SKM-1 treated with dmso at 0.1 percent for 144 hours (cell line): ENCODE results near the gene FAM174A.
"Not testable (repeated sequence)": the region's sequence is repeated elsewhere in the genome, so short reads cannot be mapped to it uniquely, and the experiment has no call there.

ENCODE experiments used
- DNase-seq: peaks from one replicate; lab custom pipeline; 2025; ENCODE audit not compliant: unreplicated experiment; lab: John Stamatoyannopoulos, UW

The FAM174A gene

GRCh38 chr5:100575815-100576214 lies 40.6 kb downstream of the FAM174A start:
- DNase-seq: no peak

DNA sequence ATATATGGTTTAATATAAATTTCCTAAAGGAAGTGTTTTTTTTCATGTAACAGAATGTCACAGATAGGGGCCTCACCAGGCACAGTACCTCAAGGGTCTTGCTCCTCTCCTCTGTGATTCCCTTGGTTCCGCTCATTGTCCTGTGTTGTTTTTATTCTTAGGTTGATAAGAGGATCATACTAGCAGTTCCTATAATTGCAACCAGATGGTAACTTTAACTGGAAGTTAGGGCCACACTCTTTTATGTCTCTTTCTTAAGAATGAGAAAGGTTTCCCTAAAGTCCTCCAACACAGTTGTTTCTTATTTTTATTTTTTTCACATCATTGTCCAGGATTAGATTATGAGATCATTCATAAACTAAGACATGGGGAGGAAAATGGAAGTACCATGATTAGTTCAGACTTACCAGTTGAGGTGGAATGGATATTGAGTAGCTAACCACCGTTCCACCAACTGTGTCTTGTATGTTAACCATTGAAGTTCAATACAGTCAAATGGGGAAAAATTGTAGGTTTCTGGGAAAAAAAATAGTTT lies 41.1 kb downstream of the FAM174A start:
- no peak for DNase-seq

GRCh38 chr5:100577506-100577905 lies 42.3 kb downstream of the FAM174A start:
- no peak for DNase-seq

- DNase-seq: no peak
These were observed 48.9 kb downstream of the FAM174A start for GRCh38 chr5:100584069-100584468.

DNA sequence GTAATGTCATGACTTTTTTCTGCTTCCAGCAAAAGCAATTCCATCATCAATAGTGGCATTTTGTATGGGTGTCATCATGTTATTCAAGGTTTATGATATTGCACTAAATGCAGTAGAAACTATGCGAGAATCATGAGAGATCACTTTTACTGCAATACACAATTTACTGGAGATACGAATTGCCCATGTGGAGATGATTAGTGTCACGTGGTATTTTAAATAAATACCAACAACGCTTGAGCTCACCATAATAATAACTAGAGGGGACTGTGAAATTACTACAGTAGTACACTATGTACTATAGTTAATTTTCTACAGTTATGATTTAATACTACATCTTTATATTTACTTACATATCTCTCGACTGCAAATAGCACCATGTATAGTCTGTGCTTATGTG lies 49.7 kb downstream of the FAM174A start:
- no peak for DNase-seq

GRCh38 chr5:100590867-100591266 lies 55.7 kb downstream of the FAM174A start:
- DNase-seq: no peak

- no peak for DNase-seq
These were observed 60.1 kb downstream of the FAM174A start for GRCh38 chr5:100595152-100595811.

DNA sequence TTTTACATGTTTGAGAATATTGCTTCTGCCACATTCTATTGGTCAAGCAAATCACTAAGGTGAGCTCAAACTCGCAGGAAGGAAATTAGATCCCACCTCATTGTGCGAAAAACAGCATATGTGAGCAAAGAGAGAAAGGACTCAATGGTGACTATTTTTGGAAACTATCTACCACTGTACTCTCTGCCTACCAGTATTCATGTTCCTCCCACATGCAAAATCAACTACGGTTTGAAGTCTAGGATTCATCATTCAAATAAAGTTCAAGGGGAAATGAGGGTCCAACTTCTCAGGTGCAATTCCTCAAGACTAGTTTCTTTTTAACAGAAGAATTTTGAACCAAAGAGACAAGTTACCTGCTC lies 60.6 kb downstream of the FAM174A start:
- DNase-seq: no peak

- DNase-seq: no peak
These were observed 63.3 kb downstream of the FAM174A start for GRCh38 chr5:100598446-100598845.

DNA sequence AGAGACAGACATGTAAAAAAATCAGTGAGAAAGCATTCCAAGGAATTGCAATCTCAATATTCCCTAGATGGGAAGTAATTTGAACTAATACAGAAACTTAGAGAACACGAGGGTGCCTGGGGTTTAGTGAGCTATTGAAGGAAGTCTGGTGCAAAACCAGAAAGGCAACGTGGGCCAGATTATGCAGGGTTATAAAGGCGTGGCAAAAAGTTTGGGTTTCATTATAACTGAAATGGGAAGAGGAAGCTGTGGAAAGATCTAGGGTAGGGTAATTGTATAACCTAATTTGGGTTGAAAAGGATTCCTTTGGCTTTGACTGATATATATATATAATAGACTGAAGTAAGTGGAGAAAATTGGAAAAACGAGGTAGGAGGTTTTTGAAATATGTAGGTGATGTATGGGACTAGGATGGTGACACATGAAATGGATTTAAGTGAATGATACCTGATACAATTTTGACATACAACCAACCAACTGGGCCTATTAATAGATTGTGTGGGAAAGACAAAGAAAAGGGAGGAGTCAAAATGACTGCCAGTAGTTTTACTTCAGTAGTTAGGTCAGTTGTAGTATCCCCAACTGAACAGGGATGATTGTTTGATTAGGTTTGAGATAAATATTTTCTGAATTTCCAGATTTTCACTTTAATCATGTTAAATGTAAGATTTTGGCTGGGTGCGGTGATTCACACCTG lies 65.3 kb downstream of the FAM174A start:
- DNase-seq: no peak

GRCh38 chr5:100603141-100603540 lies 68.0 kb downstream of the FAM174A start:
- DNase-seq: no peak

DNA sequence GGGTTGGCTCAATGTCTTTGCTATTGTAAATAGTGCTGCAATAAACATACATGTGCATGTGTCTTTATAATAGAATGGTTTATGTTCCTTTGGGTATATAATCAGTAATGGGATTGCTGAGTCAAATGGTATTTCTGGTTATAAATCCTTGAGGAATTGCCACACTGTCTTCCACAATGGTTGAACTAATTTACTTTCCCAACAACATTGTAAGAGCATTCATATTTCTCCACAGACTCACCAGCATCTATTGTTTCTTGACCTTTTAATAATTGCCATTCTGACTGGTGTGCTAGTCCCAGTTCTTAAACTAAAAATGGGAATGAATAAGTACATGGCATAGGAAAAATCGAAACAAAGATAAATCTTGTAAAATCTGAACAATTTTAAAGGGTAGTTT lies 68.8 kb downstream of the FAM174A start:
- DNase-seq: not testable (repeated sequence)

DNA sequence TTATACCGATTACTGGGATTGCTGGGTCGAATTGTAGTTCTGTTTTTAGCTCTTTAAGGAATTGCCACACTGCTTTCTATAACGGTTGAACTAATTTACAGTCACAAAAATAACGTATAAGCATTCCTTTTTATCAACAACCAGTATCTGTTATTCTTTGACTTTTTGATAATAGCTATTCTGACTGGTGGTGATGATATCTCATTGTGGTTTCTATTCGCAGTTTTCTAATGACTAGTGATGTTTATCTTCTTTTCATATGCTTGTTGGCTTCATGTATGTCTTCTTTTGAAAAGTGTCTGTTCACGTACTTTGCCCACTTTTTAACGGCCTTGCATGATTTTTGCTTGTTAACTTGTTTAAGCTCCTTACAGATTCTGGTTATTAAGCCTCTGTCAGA lies 74.4 kb downstream of the FAM174A start:
- no peak for DNase-seq

DNA sequence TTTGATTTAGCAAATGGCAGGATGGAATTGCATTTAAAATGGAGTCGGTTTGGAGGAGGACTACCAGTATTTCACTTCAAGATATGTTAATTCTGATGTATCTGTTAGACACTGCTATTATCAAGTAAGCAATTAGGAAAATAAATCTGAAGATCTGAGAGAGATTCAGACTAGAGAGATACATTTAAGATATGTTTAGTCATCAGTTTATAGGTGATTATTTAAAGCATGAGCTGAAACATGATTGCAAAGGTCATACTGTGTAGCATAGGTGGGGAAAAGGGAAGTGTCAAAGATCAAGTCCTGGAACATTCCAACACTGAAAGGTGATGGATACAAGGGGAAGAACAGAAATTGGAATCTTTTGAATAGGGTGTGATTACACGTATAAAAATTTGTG lies 79.1 kb downstream of the FAM174A start:
- no peak for DNase-seq

GRCh38 chr5:100615362-100615761 lies 80.2 kb downstream of the FAM174A start:
- DNase-seq: no peak

DNA sequence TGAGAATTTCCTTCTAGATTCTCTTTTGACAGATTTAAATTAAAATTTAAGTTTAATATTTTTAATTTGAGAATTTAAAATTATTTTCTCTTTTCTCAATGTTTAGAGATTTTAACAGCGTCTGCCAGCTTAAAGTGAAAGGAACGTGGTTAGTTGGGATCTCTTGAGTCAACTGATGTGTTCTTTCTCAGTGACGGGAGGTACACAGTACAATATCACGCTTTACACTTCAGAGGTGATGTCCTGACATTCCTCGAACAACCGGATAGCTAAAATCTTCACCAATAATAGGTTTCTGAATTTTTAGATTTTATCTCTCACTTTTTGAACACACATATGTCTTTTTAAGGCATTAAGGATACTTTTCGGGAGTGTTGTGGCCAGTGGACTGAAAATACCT lies 81.1 kb downstream of the FAM174A start:
- no peak for DNase-seq

DNA sequence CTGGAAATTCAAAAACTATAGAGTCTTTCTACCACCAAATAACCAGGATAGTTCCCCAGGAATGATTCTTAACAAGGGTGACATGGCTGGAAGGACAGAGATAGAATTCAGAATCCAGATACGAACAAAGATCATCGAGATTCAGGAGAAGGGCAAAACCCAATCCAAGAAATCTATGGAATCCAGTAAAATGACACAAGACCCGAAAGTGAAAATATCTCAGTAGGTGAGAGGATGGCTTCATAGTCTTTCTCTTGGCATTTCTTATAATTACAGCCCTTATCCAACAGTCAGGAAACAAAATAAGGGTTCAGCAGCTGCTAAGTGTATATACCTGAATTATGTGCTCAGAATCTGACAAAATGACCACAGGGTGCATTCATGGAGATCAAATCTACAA lies 81.8 kb downstream of the FAM174A start:
- DNase-seq: no peak

- DNase-seq: no peak
These were observed 88.5 kb downstream of the FAM174A start for GRCh38 chr5:100623719-100624118.

DNA sequence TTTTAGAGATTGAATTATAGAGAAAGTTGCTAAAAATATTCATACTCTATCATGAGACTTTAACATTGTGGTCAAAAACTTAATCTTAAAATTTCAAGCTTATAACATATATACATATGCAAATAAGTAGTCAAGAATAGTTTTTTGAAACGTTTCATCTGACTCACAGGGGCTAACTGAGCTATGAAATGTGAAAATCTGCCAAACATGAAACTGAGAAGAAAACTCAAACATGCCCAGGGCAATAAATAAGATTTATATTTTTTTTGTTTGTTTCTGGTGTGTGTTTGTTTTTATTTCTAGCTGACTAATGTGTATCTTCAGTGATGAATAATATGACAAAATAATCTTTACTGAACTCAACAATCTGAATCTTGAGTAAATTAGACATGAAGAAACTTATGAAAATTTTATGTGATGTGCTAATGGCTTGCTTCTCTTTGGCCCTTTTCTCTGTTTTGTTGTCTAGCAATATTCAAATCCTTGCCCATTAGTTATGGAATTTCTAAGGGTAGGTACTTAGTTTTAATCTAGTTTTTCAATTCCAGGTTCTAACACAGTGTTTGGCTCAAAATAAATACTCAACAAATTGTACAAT lies 99.9 kb downstream of the FAM174A start:
- no peak for DNase-seq
